AG08396 (cell line): Measurements from ENCODE around the gene MRPS17.

Experiments used
- DNase-seq: peaks from one replicate; pipeline ENCODE4 v3.0.0; 2012; ENCODE audit warnings: low spot score, mixed read lengths

The MRPS17 gene

GRCh38 chr7:55970978-55971377, 19.3 kb downstream of the MRPS17 start:
- DNase-seq = no peak

- no peak for DNase-seq
These were observed 22.1 kb downstream of the MRPS17 start for GRCh38 chr7:55973747-55974250.

- no peak for DNase-seq
These were observed 24.4 kb downstream of the MRPS17 start for GRCh38 chr7:55975988-55976633.

DNA sequence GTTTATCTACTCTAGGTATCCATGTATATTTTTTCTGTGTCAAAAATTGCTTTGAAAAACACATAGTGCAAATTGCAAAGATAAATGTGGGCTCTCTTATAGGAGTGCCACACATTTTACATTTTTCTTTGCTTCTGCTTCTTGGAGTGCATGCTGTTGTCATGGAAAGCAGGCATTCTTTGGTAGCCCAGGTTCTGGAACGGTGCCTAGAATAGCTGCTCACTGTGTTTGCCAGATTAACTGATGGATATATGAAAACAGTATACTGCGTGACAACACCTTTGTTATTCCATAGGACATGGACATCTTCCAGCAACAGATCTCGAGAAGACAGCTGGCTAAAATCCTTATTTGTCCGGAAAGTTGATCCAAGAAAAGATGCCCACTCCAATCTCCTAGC, 26.2 kb downstream of the MRPS17 start:
- peak; percentile 57 for DNase-seq

DNA sequence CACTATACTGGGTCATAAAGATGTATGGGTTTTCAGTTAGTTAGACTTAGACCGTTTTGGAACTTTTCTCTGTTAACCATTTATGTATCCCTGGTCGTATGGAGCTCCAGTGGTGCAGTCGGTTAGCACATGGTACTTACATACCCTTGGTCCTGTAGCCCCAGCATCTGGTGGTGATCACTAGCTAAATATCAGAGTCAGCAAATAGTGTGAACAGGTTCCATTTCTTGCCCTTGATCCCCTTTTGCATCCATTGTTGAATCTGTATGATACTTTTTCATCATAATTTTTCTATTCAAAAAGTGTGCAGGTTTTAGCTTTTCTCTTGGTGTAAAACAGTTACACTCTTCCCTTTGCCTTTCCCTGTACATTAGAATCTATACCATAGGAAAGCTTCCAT, 28.6 kb downstream of the MRPS17 start:
- DNase-seq = no peak

- no peak for DNase-seq
These were observed 31.9 kb downstream of the MRPS17 start for GRCh38 chr7:55983537-55983936.

- DNase-seq = no peak
These were observed 40.7 kb downstream of the MRPS17 start for GRCh38 chr7:55992346-55992745.

GRCh38 chr7:55996856-55997500, 45.3 kb downstream of the MRPS17 start:
- no peak for DNase-seq

DNA sequence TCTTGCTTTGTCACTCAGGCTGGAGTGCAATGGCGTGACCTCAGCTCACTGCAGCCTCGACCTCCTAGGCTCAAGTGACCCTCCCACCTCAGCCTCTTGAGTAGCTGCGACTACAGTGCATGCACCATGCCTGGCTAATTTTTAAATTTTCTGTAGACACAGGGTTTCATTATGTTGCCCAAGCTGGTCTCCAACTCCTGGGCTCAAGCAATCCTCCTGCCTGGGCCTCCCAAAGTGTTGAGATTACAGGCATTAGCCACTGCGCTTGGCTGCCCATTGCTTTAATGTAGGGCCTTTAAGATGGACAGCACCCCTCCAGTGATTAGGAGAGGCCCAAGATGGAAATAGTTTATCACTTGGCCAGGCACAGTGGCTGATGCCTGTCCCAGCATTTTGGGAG, 52.1 kb downstream of the MRPS17 start:
- no peak for DNase-seq
